Stimulated activated CD4-positive, alpha-beta T cell treated with anti-CD3 and anti-CD28 coated beads, Interleukin-1b, Interleukin-23, amount 100 ng/mL, for 48 hours (primary cell): ENCODE data around the gene TCIRG1.
"Not testable (repeated sequence)": the region's sequence is repeated elsewhere in the genome, so short reads cannot be mapped to it uniquely, and the experiment has no call there.

ENCODE experiments used
- DNase-seq: peaks from one replicate; pipeline ENCODE4 v3.0.0-alpha.2; 2020

The TCIRG1 gene

GRCh38 chr11:68090706-68091105, 51.9 kb downstream of the TCIRG1 start:
- no peak for DNase-seq

- no peak for DNase-seq
Observed at GRCh38 chr11:68092411-68092810, 53.6 kb downstream of the TCIRG1 start.

- DNase-seq: not testable (repeated sequence)
Observed at GRCh38 chr11:68092946-68093345, 54.1 kb downstream of the TCIRG1 start.

GRCh38 chr11:68093565-68093964, 54.7 kb downstream of the TCIRG1 start:
- DNase-seq: no peak

- no peak for DNase-seq
Observed at GRCh38 chr11:68096962-68097361, 58.1 kb downstream of the TCIRG1 start.

- DNase-seq: no peak
Observed at GRCh38 chr11:68099057-68099456, 60.2 kb downstream of the TCIRG1 start.

- DNase-seq: peak; percentile 15
Observed at GRCh38 chr11:68099474-68100405, 60.9 kb downstream of the TCIRG1 start.
